Measurements from ENCODE around the gene NTNG1. TPM values are rescaled to one million over a fixed set of nuclear protein-coding genes. Genes with fewer than 3 reads are reported as not detected.

Gene NTNG1
- total and polyA plus RNA-seq, 2 of the 13 experiments (the other 11 are each of a cell fraction or from before 2014, with no cell fraction given), result not detected

GRCh38 chr1:107430540-107431228, 289.8 kb downstream of the NTNG1 start (continued):
- no peak for TF ChIP-seq SRF (IDR thresholded peaks at IDR 0.05; ENCODE audit: low read depth, low read length)
- no peak for TF ChIP-seq ZNF720 (CRISPR knock-in tag; IDR thresholded peaks at IDR 0.05)
- TF ChIP-seq TOE1 (CRISPR knock-in tag; IDR thresholded peaks at IDR 0.05), result no peak
- TF ChIP-seq ZNF382 (CRISPR knock-in tag; IDR thresholded peaks at IDR 0.05; ENCODE audit: borderline replicate concordance), result no peak
- TF ChIP-seq THAP9 (CRISPR knock-in tag; IDR thresholded peaks at IDR 0.05; ENCODE audit: borderline replicate concordance), result no peak
- TF ChIP-seq ZNF772 (CRISPR knock-in tag; IDR thresholded peaks at IDR 0.05), result no peak
- no peak; the same call in 1 of the 2 replicates for TF ChIP-seq ZSCAN30 (CRISPR knock-in tag; IDR thresholded peaks at IDR 0.05)
- TF ChIP-seq REST (IDR thresholded peaks at IDR 0.05; ENCODE audit: borderline replicate concordance in 1 of 2, low read depth in 1 of 2, low read length in 2 of 2), result no peak
- TF ChIP-seq BRF2 (CRISPR knock-in tag; IDR thresholded peaks at IDR 0.05), result no peak
- TF ChIP-seq HDAC6 (IDR thresholded peaks at IDR 0.05; ENCODE audit: low read depth, low read length), result no peak
- TF ChIP-seq RFX5 (IDR thresholded peaks at IDR 0.05; ENCODE audit: low read depth, low read length), result no peak
- TF ChIP-seq ELK4 (CRISPR knock-in tag; IDR thresholded peaks at IDR 0.05; ENCODE audit: borderline replicate concordance), result no peak
- TF ChIP-seq ZNF142 (CRISPR knock-in tag; IDR thresholded peaks at IDR 0.05), result no peak
